ENCODE data around the gene RCHY1. TPM values are rescaled to one million over a fixed set of nuclear protein-coding genes. Genes with fewer than 3 reads are reported as not detected.
"Not testable (repeated sequence)": the region's sequence is repeated elsewhere in the genome, so short reads cannot be mapped to it uniquely, and the experiment has no call there.

Gene RCHY1
- polyA plus RNA-seq, 2 donors: 8.5 to 13.0 TPM

DNA sequence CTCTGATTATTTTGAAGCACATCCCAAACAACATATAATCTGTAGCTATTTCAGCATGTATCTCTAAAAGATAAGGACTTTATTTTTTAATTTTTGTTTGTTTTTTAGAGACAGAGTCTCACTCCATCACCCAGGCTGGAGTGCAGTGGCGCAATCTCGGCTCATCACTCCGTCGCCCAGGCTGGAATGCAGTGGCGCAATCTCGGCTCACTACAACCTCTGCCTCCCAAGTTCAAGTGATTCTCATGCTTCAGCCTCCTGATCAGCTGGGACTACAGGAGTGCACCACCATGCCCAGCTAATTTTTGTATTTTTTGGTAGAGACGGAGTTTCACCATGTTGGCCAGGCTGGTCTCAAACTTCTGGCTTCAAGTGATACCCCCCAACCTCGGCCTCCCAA is 30.0 kb upstream of the RCHY1 start:
- H3K9me3 ChIP-seq (ENCODE audit: control insufficient read depth in 2 of 2, insufficient read depth in 1 of 2, low read depth in 1 of 2, low read length in 1 of 2); H3K4me1 ChIP-seq (ENCODE audit: control insufficient read depth in 2 of 2, insufficient read depth in 2 of 2, low read length in 1 of 2); H3K27ac ChIP-seq (ENCODE audit: low read depth in 2 of 2, low read length in 1 of 2); H3K4me3 ChIP-seq (ENCODE audit: low read depth in 1 of 2, low read length in 2 of 2); H3K36me3 ChIP-seq (ENCODE audit: control insufficient read depth in 2 of 2, insufficient read depth in 2 of 2, low read length in 1 of 2); H3K27me3 ChIP-seq (ENCODE audit: control insufficient read depth in 1 of 2, insufficient read depth in 2 of 2, low read length in 2 of 2): not testable (repeated sequence)
- 94 to 97% methylated on average over 8 of the region's 8 CpGs for WGBS, 2 donors

DNA sequence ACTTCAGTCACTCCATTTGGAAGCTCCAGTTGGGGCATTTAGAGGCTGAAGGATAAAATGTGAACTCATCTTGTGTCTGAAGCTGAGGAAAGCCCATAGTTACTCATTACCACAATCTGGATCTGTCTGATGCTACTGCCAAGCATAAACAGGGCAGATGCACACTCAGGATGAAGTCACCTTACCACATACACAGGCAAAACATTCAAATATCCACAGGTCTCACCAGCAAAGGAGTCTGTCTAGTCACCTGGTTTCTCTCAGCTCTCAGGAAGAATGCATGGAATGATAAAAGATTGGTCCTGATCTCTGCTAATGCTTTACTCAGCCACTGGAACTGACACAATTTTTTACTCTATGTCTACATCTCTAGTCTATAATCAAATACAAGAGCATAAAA is 28.6 kb upstream of the RCHY1 start:
- H3K9me3 ChIP-seq (ENCODE audit: control insufficient read depth in 2 of 2, insufficient read depth in 1 of 2, low read depth in 1 of 2, low read length in 1 of 2): no peaks in the 10 kb centered on the region
- no peaks in the 10 kb centered on the region for H3K27me3 ChIP-seq (ENCODE audit: control insufficient read depth in 1 of 2, insufficient read depth in 2 of 2, low read length in 2 of 2)
- no peaks in the 10 kb centered on the region for H3K4me1 ChIP-seq (ENCODE audit: control insufficient read depth in 2 of 2, insufficient read depth in 2 of 2, low read length in 1 of 2)
- H3K27ac ChIP-seq (ENCODE audit: low read depth in 2 of 2, low read length in 1 of 2): no peak overlapping the region
- H3K4me3 ChIP-seq (ENCODE audit: low read depth in 1 of 2, low read length in 2 of 2): no peak overlapping the region
- no peaks in the 10 kb centered on the region for H3K36me3 ChIP-seq (ENCODE audit: control insufficient read depth in 2 of 2, insufficient read depth in 2 of 2, low read length in 1 of 2)

DNA sequence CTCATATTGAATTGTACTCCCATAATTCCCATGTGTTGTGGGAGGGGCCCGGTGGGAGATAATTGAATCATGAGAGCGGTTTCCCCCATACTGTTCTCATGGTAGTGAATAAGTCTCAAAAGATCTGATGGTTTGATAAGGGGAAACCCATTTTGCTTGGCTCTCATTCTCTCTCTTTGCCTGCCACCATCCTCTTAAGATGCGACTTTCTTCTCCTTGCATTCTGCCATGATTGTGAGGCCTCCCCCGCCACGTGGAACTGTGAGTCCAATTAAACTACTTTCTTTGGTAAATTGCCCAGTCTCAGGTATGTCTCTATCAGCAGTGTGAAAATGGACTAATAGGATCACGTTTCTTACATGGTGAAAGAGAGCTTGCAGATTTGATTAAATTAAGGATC is 23.1 kb upstream of the RCHY1 start:
- 89 to 92% methylated on average over 6 of the region's 6 CpGs for WGBS, 2 donors
- not testable (repeated sequence) for H3K36me3 ChIP-seq (ENCODE audit: control insufficient read depth in 2 of 2, insufficient read depth in 2 of 2, low read length in 1 of 2)

DNA sequence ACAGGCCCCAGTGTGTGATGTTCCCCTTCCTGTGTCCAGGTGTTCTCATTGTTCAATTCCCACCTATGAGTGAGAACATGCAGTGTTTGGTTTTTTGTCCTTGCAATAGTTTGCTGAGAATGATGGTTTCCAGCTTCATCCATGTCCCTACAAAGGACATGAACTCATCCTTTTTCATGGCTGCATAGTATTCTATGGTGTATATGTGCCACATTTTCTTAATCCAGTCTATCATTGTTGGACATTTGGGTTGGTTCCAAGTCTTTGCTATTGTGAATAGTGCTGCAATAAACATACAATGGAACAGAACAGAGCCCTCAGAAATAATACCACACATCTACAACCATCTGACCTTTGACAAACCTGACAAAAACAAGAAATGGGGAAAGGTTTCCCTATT is 19.7 kb upstream of the RCHY1 start:
- not testable (repeated sequence) for H3K4me3 ChIP-seq (ENCODE audit: low read depth in 1 of 2, low read length in 2 of 2); H3K27ac ChIP-seq (ENCODE audit: low read depth in 2 of 2, low read length in 1 of 2); H3K27me3 ChIP-seq (ENCODE audit: control insufficient read depth in 1 of 2, insufficient read depth in 2 of 2, low read length in 2 of 2); H3K9me3 ChIP-seq (ENCODE audit: control insufficient read depth in 2 of 2, insufficient read depth in 1 of 2, low read depth in 1 of 2, low read length in 1 of 2); H3K4me1 ChIP-seq (ENCODE audit: control insufficient read depth in 2 of 2, insufficient read depth in 2 of 2, low read length in 1 of 2); H3K36me3 ChIP-seq (ENCODE audit: control insufficient read depth in 2 of 2, insufficient read depth in 2 of 2, low read length in 1 of 2)

More for the DNA sequence above, 23.1 kb upstream of the RCHY1 start:
- not testable (repeated sequence) for H3K27ac ChIP-seq (ENCODE audit: low read depth in 2 of 2, low read length in 1 of 2); H3K4me1 ChIP-seq (ENCODE audit: control insufficient read depth in 2 of 2, insufficient read depth in 2 of 2, low read length in 1 of 2); H3K27me3 ChIP-seq (ENCODE audit: control insufficient read depth in 1 of 2, insufficient read depth in 2 of 2, low read length in 2 of 2); H3K4me3 ChIP-seq (ENCODE audit: low read depth in 1 of 2, low read length in 2 of 2); H3K9me3 ChIP-seq (ENCODE audit: control insufficient read depth in 2 of 2, insufficient read depth in 1 of 2, low read depth in 1 of 2, low read length in 1 of 2)

- H3K27me3 ChIP-seq (ENCODE audit: control insufficient read depth in 1 of 2, insufficient read depth in 2 of 2, low read length in 2 of 2); H3K9me3 ChIP-seq (ENCODE audit: control insufficient read depth in 2 of 2, insufficient read depth in 1 of 2, low read depth in 1 of 2, low read length in 1 of 2); H3K36me3 ChIP-seq (ENCODE audit: control insufficient read depth in 2 of 2, insufficient read depth in 2 of 2, low read length in 1 of 2); H3K4me3 ChIP-seq (ENCODE audit: low read depth in 1 of 2, low read length in 2 of 2); H3K4me1 ChIP-seq (ENCODE audit: control insufficient read depth in 2 of 2, insufficient read depth in 2 of 2, low read length in 1 of 2); H3K27ac ChIP-seq (ENCODE audit: low read depth in 2 of 2, low read length in 1 of 2): not testable (repeated sequence)
- WGBS, 2 donors: 97 to 98% methylated on average over 4 of the region's 4 CpGs
Measured at GRCh38 chr4:75533339-75533887, 19.2 kb upstream of the RCHY1 start.

GRCh38 chr4:75531536-75532143 is 17.4 kb upstream of the RCHY1 start:
- not testable (repeated sequence) for H3K36me3 ChIP-seq (ENCODE audit: control insufficient read depth in 2 of 2, insufficient read depth in 2 of 2, low read length in 1 of 2)

GRCh38 chr4:75530556-75531322 is 16.5 kb upstream of the RCHY1 start:
- 88 to 95% methylated on average over 2 of the region's 2 CpGs for WGBS, 2 donors
- no peak overlapping the region for H3K27ac ChIP-seq (ENCODE audit: low read depth in 2 of 2, low read length in 1 of 2)
- H3K4me3 ChIP-seq (ENCODE audit: low read depth in 1 of 2, low read length in 2 of 2): no peak overlapping the region
- peaks cover 0 to 5% of the 10 kb centered on the region in 2 donors for H3K9me3 ChIP-seq (ENCODE audit: control insufficient read depth in 2 of 2, insufficient read depth in 1 of 2, low read depth in 1 of 2, low read length in 1 of 2)
- H3K4me1 ChIP-seq (ENCODE audit: control insufficient read depth in 2 of 2, insufficient read depth in 2 of 2, low read length in 1 of 2): no peaks in the 10 kb centered on the region
- no peaks in the 10 kb centered on the region for H3K27me3 ChIP-seq (ENCODE audit: control insufficient read depth in 1 of 2, insufficient read depth in 2 of 2, low read length in 2 of 2)
- H3K36me3 ChIP-seq (ENCODE audit: control insufficient read depth in 2 of 2, insufficient read depth in 2 of 2, low read length in 1 of 2): peaks cover 0 to 10% of the 10 kb centered on the region in 2 donors

More at GRCh38 chr4:75531536-75532143, 17.4 kb upstream of the RCHY1 start:
- H3K27ac ChIP-seq (ENCODE audit: low read depth in 2 of 2, low read length in 1 of 2); H3K4me1 ChIP-seq (ENCODE audit: control insufficient read depth in 2 of 2, insufficient read depth in 2 of 2, low read length in 1 of 2); H3K9me3 ChIP-seq (ENCODE audit: control insufficient read depth in 2 of 2, insufficient read depth in 1 of 2, low read depth in 1 of 2, low read length in 1 of 2); H3K27me3 ChIP-seq (ENCODE audit: control insufficient read depth in 1 of 2, insufficient read depth in 2 of 2, low read length in 2 of 2); H3K4me3 ChIP-seq (ENCODE audit: low read depth in 1 of 2, low read length in 2 of 2): not testable (repeated sequence)
- WGBS, 2 donors: 79 to 97% methylated on average over 7 of the region's 7 CpGs

- no peak overlapping the region for H3K4me3 ChIP-seq (ENCODE audit: low read depth in 1 of 2, low read length in 2 of 2)
- peaks cover 0 to 8% of the 10 kb centered on the region in 2 donors for H3K36me3 ChIP-seq (ENCODE audit: control insufficient read depth in 2 of 2, insufficient read depth in 2 of 2, low read length in 1 of 2)
- H3K9me3 ChIP-seq (ENCODE audit: control insufficient read depth in 2 of 2, insufficient read depth in 1 of 2, low read depth in 1 of 2, low read length in 1 of 2): peaks cover 0 to 2% of the 10 kb centered on the region in 2 donors
Measured at GRCh38 chr4:75527482-75527881, 13.3 kb upstream of the RCHY1 start.

DNA sequence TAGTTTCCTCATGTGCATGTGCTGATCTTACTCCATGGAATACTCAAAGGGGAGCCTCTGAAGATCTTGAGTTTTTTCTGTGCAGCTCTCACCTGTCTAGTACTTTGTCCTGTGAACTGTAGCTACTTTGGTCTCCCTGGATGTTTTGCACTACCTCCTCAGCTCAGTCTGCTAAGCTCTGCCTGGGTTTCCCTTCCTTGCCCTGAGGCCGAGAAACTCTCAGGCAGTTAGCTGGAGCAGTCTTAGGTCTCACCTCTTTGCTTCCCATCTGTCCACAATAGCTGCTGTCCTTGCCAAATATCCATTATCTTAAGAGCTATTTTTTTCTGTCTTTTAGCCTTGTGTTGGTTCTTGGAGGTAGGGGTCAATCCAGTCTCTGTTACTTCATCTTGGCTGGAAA is 11.7 kb upstream of the RCHY1 start:
- H3K27ac ChIP-seq (ENCODE audit: low read depth in 2 of 2, low read length in 1 of 2): no peak overlapping the region
- peaks cover 0 to 3% of the 10 kb centered on the region in 2 donors for H3K36me3 ChIP-seq (ENCODE audit: control insufficient read depth in 2 of 2, insufficient read depth in 2 of 2, low read length in 1 of 2)
- H3K27me3 ChIP-seq (ENCODE audit: control insufficient read depth in 1 of 2, insufficient read depth in 2 of 2, low read length in 2 of 2): no peaks in the 10 kb centered on the region
- WGBS, 2 donors: 97 to 100% methylated on average over 1 of the region's 1 CpG
- no peaks in the 10 kb centered on the region for H3K9me3 ChIP-seq (ENCODE audit: control insufficient read depth in 2 of 2, insufficient read depth in 1 of 2, low read depth in 1 of 2, low read length in 1 of 2)
- no peaks in the 10 kb centered on the region for H3K4me1 ChIP-seq (ENCODE audit: control insufficient read depth in 2 of 2, insufficient read depth in 2 of 2, low read length in 1 of 2)
- H3K4me3 ChIP-seq (ENCODE audit: low read depth in 1 of 2, low read length in 2 of 2): no peak overlapping the region

More at GRCh38 chr4:75527482-75527881, 13.3 kb upstream of the RCHY1 start:
- no peak overlapping the region for H3K27ac ChIP-seq (ENCODE audit: low read depth in 2 of 2, low read length in 1 of 2)
- H3K4me1 ChIP-seq (ENCODE audit: control insufficient read depth in 2 of 2, insufficient read depth in 2 of 2, low read length in 1 of 2): no peaks in the 10 kb centered on the region
- no peaks in the 10 kb centered on the region for H3K27me3 ChIP-seq (ENCODE audit: control insufficient read depth in 1 of 2, insufficient read depth in 2 of 2, low read length in 2 of 2)

DNA sequence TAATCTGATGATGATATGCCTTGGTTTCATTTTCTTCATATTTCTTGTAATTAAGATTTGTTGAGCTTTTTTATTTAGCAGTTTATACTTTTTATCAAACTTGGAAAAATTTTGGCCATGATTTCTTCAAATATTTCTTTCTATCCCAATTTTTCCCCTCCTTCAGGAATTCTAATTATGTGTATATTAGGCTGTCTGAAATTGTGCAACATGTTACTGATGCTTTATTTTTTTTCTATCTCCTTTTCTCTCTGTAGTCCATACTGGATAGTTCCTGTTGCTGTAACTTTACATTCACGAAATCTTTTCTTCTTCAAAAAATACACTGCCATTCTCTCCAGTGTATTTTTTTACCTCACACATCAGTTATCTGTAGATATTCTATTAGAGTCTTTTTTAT is 10.9 kb upstream of the RCHY1 start:
- Histone ChIP-seq H3K36me3 (ENCODE audit: control insufficient read depth in 2 of 2, insufficient read depth in 2 of 2, low read length in 1 of 2) (peaks cover 0 to 3% of the 10 kb centered on the region in 2 donors), H3K4me1 (ENCODE audit: control insufficient read depth in 2 of 2, insufficient read depth in 2 of 2, low read length in 1 of 2) (no peaks in the 10 kb centered on the region), H3K4me3 (ENCODE audit: low read depth in 1 of 2, low read length in 2 of 2) (no peak overlapping the region), H3K27ac (ENCODE audit: low read depth in 2 of 2, low read length in 1 of 2) (no peak overlapping the region), H3K9me3 (ENCODE audit: control insufficient read depth in 2 of 2, insufficient read depth in 1 of 2, low read depth in 1 of 2, low read length in 1 of 2) (no peaks in the 10 kb centered on the region), H3K27me3 (ENCODE audit: control insufficient read depth in 1 of 2, insufficient read depth in 2 of 2, low read length in 2 of 2) (no peaks in the 10 kb centered on the region)
- 95 to 100% methylated on average over 1 of the region's 1 CpG for WGBS, 2 donors

Measured in esophagus (tissue), 2 donors.